GM19395 (cell line): Measurements from ENCODE around the gene CDKN1C.

Source experiments
- ATAC-seq: cut with Tn5 transposase; IDR thresholded peaks from one replicate; pipeline ENCODE4 v1.9.1; 2021; ENCODE audit warnings: mild to moderate bottlenecking, moderate library complexity; ENCODE audit not compliant: unreplicated experiment

The CDKN1C gene

DNA sequence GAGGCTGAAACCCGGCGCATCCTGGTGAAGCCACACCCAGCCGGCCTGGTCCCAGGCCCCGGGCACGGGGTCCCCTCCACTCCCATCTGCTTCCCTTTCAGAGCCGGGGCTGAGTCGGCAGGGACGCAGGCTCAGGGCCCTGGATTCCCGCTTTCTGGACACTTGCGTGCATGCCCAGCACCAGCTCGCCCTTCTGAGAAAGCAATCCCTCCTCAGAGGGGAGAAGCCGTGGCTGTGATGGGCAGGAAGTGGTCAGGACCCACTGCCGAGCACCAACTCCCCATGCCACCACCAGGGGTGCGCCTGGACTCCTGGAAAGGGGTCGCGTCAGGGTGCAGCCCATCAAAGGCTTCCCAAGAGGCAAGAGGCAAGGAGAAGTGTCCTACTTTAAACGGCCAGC, 15.1 kb downstream of the CDKN1C start:
- ATAC-seq: no peak

DNA sequence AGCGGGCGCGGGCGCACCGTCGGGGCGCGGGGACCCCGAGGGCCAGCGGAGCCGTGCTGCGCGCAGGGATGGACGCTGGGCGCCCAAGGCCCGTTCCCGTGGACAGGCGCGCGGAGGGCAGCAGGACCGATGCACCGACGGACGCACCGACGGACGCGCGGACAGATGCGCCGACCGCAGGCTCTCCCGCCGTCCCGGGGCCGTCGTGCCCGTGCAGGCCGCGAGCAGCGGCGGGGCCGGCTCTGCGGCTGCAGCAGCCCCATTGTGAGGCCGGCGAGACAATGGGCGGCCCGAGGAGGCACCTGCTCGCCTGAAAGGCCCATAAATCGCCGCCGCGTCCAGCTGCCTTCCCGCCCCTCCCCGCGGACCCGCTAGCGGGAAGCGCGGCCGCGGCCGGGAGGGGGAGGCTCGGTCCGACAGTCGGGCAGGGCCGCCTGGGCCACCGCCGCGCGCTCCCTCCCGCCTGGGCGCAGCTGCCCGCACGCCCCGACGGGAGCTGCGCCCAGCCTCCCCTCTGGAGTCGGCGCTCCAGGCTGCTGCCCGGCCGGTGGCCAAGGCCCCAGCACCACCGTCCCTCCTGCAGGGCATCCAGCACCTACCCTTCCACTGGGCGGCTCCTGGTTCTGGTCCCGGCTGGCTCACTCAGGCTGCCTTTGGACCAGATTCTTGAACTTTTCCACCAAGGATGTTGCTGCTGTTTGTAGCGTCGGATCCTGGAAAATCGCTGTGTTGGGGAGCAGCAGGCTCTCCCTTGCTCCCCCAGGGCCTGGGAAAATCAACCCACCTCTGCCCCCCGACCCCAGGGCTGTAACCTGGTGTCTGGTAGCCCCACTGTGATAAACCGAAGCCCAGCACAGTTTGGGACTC, 15.8 kb downstream of the CDKN1C start:
- no peak for ATAC-seq

DNA sequence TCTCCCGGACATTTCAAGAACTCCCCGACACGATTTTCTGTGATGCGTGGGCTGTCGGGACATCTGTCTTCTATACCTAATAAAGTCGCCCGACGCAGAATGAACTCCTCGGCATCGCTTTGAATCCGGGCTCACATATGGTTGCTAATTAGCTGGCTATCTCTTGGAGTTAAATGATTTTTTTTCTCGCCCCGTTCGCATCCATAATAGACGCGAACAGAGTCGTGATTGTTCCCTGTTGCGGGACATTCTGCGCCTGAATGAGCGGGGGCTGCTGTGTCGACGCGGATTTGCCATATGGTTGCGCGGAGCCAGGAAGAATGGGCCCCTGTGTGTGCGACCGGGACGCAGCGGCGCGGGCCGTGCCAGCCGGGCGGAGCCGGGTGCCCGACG, 16.4 kb downstream of the CDKN1C start:
- ATAC-seq: no peak

DNA sequence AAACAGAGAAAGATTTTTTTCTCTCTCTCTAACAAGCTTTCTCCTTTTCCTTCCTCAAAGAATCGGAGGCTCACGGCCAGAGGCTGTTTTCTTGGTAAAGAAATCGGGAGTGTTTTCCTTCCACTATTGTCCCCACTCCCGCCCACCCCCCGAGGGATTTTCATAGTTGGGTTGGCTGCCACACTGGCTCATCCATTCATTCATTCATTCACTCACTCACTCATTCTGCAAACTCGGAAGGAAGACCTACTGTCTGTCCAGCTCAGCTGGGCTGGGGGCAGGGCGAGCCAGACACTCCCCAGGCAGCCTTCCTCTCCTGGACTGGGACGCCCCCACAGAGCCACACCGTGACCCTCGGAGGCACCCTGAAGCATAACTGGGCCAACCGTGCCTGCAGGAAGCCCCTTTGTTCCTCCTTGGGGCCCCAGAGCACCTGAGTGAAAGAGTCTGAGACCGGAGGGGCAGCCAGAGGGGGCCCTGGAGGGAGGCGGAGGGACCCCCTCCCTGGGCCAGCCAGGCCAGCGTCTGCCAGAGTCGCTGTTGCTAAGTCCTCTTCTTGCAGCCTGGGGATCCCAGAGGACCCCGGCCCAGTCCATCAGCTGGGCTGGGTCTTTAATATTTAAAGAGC, 17.0 kb downstream of the CDKN1C start:
- ATAC-seq: no peak

DNA sequence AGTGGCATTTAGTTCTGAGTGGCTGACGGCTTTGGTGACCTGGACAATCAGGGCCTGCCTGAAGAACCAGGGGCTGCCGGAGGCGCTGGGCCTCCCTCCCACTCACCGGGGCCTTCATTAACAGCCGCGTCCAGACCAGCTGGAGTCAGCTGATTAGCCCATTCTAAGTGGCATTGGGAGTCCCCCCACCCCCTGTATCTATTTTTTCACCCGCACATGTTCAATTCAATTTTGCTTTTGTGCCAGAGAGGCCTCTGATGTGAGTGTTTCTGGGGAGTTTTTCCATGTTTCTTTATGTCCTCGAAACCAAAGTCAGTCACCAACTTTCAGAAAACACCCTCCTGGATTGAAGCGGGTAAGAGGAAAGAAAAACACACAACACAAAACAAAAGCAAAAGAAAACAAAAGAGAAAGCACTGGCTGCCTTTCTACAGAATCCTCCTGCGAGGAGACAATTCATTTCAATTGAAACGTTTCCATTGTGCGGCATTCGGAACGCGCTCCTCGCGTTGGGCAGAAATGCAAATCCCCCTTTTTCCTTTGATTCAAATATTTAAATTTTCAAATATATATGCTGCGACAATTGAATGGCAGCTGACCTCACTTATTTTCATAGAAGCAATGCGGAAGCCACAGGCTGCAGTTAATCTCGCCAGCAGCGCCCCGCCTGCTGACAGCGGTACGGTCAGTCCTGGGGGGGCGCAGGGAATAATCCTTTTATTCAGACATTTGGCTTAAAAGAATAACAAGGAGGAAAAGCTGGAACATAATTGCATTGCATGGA, 17.7 kb downstream of the CDKN1C start:
- ATAC-seq: no peak

DNA sequence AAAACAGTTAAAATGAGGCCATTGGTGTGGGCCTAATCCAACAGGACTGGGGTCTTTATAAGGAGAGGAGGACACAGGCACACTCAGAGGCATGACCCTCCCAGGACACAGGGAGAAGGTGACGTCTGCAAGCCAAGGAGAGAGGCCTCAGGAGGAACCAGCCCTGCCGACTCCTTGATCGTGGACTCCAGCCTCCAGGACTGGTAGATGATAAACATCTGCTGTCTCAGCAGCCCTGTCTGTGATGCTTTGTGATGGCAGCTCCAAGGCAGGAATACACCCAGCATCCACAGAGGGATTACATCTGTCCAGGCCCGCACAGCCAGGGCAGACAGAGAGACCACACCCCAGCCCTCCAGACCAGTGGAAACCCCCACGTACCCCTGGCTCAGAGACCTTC, 18.4 kb downstream of the CDKN1C start:
- ATAC-seq: no peak

DNA sequence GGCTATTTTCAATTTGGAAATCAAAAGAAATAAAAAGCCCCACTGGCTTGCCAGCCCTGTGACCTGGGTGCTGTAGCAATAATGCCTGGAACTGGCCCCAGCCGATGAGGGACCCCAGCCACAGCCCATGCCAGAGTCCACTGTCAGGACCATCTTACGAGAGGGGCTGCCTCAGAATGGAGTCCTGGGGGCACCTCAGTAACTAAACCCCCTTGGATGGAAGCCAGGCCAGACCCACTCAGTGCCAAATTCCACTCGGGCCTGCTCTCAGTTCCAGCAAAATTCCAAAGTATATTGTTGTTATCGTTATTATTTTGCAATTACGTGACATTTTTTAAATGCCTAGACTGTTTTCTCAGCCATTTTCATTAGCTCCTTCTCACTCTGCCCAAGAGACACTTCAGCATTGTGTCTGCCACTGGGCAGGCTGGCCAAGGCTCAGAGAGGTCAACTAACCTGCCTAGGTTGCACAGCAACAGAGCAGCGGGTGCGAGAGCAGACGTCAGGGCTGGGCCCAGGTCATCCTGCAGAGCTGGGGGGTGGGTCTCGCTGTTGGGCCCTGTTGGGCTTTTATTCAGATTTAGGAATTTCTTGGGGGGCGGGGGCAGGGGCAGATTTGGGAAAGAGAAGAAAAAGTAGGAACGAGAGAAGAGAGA, 19.5 kb downstream of the CDKN1C start:
- no peak for ATAC-seq

DNA sequence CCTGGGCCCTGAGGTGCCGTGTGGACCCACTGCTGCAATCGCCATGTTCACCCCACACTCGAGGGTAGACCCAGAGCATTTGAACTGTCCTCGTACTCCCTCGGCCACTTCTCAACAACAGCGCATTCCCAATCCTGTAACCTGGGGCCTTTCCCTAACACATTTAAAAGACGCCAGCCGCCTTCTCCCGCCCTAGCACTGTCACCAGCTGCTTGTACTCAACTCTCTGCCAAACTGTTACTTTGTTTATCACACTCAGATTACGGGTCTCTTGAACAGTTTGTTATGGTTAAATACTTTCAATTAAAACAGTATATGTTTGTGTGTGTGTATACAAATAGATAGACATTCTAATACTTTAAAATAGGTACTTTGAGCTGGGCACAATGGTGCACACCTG, 20.7 kb downstream of the CDKN1C start:
- no peak for ATAC-seq

DNA sequence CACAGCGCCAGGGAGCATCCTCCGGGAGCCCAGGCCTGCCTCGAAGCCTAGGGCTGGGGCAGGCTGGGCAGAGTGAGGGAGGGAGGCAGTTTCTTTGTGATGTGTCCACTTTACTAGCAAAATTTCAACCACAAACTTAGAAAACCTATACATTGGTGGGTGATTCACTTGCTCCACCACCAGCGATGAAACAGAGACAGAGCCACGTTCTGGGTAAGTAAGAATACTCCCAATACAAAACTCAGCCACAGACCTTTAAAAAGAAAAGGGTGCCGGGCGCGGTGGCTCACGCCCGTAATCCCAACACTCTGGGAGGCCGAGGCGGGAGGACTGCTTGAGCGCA, 22.3 kb downstream of the CDKN1C start:
- ATAC-seq: no peak

DNA sequence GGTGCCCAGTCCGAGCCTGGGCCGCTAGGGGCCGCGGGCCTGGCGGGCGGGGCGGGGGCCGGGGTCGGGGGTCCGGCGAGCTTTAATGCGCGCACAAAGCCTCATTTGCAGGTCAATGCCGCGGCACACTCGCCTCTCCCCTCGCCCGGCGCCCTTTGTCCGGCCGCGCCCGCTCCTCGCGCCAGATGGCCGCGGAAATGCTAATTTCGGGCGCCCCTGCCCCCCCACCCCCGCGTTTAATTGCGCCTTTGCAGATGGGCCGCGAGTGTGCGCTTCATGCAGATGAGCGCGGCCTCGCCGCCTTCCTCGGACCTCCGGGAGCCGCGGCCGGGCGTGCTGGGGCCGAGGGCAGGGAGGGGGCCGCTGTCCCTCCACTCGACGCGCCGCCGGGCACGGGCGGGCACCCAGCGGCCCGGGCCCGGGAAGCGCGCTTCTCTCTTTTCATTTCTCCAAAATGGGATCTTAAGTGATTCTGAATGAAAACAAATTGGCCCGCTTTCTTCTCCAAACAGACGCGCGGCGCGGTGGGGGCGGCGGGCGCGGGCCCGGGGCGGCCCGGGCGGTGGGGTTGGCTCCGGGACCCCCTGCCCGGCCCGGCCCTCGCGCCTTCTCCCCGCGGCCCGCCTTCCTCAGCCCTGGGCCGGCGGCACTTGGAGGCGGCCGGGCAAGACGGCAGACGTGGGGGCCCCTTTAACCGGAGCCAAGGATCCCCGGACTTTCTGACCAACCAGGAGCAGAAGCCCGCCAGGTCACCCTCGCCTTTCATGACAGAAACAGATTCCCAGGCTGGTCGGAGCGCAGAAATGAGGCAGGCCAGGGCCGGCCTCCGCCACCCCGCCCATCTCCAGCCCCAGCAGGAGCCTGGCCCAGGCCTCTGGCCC, 22.9 kb downstream of the CDKN1C start:
- ATAC-seq: no peak

DNA sequence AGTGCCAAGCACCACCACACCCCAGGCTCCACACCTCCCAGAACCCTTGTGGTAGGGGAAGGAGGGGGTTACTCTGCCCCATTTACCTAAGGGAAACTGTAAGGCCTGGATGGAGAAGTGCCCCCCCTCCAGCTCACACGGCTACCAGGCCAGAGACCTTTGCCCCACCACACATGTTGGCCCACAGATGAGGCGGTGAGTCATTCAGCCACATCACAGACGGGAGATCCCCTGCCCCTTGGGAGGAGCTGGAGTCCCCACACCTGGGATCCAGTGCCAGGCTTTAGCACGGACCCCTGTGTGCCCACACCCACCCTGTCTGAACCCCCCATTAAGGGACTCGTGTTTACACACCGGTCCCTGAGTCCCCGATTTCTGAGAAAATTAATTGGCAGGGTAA, 24.9 kb downstream of the CDKN1C start:
- no peak for ATAC-seq

DNA sequence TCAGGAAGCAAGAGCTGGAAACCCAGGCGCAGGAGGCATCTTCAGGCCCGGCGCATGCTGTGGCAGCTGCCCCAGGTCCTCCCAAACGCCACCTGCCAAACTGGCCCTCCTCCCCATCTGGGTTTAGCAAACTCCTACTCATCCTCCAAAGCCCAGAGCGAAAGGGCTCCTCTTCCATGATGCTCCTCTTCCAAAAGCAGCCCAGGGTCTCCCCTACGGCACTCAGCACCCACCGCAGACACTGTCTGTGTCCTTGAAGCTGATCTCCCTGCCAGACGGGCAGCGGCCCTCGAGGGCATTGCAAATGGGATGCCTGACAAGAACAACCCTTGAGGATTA, 25.9 kb downstream of the CDKN1C start:
- no peak for ATAC-seq

DNA sequence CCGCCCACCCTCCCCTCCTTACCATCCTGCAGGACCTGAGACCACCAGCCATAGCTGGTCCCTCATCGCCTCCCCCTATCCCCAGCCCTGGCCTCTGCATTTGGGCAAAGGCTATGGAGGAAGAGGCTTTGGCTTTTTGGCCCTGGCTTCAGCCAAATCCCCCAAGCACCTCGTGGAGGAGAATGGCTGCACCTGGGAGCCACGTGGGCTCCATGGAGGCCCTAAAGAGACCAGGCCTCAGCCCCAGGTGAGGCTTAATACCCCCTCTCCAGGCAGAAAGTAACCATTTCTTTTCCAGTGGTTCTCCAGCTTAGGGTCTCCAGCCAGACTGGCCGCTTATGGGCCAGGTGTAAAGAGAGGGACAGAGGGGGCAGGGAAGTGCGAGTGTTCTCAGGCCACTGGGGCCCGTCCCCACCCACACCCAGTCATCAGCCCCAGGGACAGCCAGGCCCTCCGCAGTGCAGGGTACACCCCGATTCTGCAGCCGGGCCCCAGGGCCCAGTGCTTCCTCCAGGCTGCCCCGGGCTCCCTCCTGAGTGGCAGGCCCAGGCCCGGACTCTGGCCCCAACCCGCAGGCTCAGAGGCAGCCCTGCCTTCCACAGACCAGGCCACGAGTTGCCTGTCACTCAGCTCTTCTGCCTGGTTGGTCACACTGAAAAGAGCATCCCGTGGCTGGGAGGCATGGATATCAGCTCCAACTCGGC, 26.4 kb downstream of the CDKN1C start:
- ATAC-seq: no peak

DNA sequence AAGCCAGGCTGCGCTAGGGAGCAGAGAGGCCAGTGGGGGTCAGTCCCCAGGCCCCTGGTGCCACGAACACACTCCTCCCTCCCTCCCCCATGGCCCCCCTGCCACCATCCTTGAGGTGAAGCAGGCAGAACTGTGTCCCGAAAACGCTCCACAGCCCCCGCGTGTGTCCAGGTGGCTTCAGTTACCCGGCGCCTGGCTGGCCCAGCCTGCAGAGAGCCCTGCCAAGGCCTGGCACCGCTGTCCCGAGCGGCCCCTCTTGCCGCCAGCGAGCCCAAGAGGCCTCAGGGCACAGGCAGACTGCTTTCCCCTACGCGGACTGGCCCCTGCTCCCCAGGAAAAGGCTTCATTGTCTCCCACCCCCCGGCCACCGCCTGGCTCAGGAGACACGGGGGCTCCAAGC, 27.7 kb downstream of the CDKN1C start:
- no peak for ATAC-seq

DNA sequence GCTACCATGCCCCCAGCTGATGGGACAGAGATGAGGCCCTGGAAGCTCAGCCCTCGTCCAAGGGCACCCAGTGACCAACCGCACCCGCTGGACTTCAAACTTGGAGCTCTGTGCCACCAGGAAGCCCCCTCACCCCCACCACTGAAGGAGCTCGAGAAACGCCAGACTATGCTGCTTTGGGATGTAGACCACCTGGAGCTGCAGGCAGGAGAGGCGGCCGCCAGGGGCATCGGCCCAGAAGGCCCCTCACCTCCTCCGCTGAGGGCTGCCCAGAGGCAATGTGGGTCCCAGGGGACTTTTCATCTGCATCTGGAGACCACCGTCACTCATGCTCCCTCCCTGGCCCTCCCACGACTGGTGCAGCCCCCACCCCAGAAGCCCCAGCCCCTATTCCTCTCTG, 28.3 kb downstream of the CDKN1C start:
- no peak for ATAC-seq

DNA sequence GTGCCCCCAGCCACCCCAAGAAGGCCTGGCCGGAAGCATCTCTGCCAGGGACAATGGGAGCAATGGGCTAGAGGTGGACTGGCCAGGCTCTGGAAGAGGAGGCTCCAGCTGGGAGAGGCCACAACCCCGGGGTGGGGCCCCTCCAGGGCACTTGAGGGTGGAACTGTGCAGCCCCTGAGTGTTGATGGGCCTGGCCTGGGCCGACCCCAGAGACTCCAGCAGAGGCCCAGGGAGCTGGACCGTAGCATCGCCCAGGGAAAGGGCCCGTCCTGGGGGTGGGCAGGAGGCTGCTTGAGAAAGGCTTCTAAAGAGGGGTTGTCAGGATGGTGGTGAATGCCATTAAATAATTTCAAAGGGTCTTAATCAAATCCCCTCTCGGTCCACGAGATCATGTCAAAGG, 30.4 kb downstream of the CDKN1C start:
- no peak for ATAC-seq

DNA sequence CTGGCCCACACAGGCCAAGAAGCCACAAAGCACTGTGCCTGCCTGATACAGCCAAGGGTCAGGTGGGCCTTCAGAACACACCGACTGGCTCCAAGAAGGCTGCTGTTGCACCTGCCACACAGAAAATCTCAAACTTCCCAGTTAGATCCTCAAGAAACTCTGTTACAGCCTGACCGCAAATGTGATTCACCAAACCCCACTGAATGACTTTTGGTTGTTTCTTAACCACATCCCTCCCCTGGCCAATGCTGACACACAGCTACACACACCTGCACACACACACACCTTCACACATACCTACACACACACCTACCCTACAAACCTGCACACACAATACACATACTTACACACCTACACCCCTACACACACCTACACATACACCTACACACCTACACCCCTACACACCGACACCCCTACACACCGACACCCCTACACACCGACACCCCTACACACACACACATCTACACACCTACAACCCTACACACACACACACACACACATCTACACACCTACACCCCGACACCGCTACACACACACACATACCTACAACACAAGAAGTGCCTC, 31.5 kb downstream of the CDKN1C start:
- no peak for ATAC-seq

DNA sequence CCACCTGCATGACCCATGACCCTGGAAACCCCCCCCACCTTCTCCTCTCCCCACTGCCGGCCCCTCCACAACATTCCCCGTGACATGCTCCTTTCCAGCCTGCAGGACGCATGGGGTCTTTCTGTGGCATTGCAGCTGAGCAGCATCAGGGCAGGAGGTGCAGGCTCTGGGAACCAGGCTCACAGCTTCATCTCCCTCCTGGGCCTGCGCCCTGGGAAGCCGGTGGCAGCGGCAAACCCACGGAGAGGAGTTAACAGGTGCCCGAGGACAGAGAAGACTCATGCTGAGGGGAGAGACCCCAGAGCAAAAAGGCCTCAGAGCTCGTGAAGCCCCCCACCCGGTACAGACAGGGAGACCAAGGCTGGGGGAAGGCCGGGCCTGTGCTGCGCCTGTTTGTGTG, 32.2 kb downstream of the CDKN1C start:
- ATAC-seq: no peak

DNA sequence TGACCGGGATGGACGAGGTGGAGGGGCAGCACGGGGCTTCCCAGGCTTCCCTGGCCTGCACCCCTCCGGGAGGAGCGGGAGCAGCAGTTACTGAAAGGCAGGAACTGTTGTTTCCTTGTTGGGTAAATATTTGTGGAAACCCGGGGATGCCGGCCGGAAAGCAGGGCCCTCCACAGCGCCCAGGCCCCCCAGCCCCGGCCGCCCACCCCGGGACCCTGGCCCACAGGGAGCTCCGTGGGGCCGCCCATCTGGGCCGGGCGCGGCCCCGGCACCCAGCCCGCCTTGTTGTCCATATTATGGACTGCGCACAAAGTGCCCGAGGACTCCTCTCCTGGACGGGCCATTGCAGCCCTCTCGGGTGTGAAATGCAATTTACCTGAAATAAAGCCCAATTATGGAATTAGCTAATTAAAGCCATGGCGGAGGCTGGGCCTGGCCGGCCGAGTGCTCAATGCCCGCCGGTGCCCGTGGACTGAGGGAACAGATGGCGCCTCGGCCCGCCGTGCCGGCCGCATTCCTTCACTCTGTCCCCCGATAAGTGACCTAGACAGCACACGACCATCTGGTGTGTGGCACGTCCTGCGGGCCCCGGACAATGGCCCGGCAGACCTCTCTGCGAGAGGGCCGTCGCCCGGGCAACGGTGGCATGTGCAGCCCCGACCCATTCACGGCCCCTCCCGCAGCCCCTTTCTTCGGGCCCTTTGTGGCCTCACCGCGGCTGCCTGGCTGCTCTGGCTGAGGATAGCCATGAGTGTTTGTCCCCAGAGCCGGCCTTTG, 35.4 kb downstream of the CDKN1C start:
- ATAC-seq: no peak
